ACHN (cell line): Measurements from ENCODE around the gene S100A5.
"Not testable (repeated sequence)": the region's sequence is repeated elsewhere in the genome, so short reads cannot be mapped to it uniquely, and the experiment has no call there.

ENCODE experiments used
- DNase-seq: peaks from one replicate; pipeline ENCODE4 v3.0.0-alpha.2; 2015
- in situ Hi-C: cut with HindIII; loops from 2 replicates; pipeline ENCODE4 v1.10.0; 2017; ENCODE audit warnings: low sequenced_read_pairs, low pct_ligation_motif_present, low pct_unique_long_range_greater_than_20kb

Gene S100A5

GRCh38 chr1:153520137-153520691, 20.5 kb downstream of the S100A5 start:
- in situ Hi-C loops, DNase-seq: not testable (repeated sequence)

DNA sequence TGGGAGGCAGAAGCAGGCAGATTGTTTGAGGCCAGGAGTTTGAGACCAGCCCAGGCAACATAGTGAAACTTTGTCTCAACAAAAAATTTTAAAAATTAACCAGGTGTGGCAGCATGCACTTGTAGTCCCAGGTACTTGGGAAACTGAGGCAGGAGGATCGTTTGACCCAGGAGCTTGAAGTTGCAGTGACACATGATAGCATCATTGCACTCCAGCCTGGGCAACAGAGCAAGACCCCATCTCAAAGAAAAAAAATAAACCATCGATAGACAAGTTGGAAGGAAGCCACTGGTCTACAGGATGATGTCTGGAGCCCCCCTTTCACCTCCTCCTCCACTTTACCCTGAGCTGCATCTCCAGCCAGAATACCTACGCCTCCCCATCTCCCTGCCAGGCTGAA, 21.5 kb downstream of the S100A5 start:
- DNase-seq = no peak
- in situ Hi-C loops = no loop called here

GRCh38 chr1:153515504-153516394, 25.0 kb downstream of the S100A5 start:
- DNase-seq = no peak
- in situ Hi-C loops = no loop called here

DNA sequence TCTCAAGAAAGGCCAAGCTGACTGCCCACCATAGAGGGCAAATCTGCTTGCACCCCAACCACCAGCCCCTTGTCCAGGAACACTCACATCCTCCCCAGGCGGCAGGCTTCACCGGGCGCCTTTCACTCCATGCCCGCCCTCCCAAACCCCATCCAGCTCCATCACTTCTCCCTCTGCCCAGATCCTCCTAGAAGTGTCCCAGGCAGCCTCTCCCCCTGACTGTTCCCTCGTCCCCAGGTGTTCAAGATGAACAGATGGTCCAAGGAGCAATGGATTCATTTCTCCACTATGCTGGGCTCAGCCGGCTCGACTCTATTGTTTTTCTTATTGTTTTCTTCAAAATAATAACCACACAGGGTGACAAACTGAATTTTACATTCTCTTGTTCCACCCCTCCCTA, 27.1 kb downstream of the S100A5 start:
- in situ Hi-C loops = no loop called here
- DNase-seq = no peak

DNA sequence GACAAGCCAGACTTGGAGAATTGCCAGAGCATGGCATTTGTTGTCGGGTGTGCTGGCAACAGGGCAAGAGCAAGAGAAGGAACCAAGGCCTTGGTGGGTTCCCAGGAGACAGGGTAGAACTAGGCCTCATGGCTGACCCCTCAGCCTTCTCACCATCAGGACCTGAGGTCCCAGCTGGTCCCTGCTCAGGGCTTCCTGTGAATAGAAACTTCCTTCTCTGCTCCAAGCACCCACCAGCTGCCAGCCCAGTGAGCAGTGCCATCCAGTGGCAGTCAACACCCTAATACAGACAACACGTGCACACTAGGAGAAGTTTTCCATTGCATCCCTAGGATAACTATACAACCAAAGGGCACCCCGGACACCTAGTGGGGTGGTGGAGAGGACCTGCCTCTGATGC, 27.7 kb downstream of the S100A5 start:
- DNase-seq = peak; percentile 53
- in situ Hi-C loops = no loop called here

- in situ Hi-C loops = no loop called here
- peak; percentile 84 for DNase-seq
Observed at GRCh38 chr1:153510984-153511410, 29.7 kb downstream of the S100A5 start.

- DNase-seq = peak; percentile 34
- in situ Hi-C loops = no loop called here
Observed at GRCh38 chr1:153509729-153510354, 30.9 kb downstream of the S100A5 start.

DNA sequence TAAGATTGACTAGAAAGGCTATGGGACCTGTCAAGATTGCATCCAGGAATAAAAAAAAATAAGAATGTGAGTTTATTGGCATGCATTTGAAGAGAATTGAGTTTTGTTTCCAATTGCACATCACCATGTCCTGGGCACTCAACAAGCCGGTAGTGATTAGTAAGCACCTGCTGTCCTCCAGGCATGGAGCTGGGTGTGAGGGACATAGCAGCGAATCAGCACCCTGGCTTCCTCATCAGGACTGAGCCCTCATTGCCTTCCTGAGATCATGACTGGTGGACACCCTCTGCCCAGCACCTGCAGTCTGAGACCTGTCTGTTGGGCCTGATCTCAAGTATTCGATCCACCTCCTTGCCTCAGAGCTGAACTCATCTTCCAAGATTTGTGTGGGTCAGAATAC, 31.7 kb downstream of the S100A5 start:
- in situ Hi-C loops = no loop called here
- no peak for DNase-seq

DNA sequence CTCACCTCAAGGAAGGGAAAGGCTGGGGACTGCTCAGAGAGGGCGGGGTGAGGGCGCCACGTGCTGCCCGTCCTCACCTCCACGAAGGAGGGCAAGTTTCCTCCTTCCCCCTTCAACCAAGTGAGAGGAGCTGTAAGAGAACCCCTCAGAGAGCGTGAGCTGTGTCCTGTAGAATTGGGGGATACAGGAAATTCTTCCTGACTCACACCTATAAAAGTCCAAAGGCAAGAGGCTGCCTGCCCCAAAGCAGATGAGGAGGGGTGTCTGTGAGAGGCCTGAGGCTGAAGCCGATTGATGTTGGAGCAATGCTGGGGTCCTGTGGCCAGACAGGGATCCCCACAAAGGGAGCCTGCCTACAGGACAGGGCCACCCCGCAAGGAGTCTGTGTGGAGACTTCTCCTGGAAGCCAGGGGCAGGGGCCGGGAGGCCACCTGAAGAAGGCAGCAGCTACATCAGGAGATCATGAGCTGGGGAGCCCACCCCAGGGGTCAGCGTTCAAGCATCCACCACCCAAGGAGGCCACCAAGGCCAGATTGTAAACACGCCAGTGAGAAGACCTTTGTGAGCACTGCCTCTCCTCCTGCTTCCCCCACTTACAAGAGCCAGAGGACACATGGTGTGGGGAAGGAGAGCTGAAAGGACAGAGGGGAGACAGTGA, 32.7 kb downstream of the S100A5 start:
- in situ Hi-C loops = no loop called here

GRCh38 chr1:153506831-153507413, 33.8 kb downstream of the S100A5 start:
- DNase-seq = peak; percentile 93
- in situ Hi-C loops = no loop called here

More for the DNA sequence above, 32.7 kb downstream of the S100A5 start:
- DNase-seq = no peak

DNA sequence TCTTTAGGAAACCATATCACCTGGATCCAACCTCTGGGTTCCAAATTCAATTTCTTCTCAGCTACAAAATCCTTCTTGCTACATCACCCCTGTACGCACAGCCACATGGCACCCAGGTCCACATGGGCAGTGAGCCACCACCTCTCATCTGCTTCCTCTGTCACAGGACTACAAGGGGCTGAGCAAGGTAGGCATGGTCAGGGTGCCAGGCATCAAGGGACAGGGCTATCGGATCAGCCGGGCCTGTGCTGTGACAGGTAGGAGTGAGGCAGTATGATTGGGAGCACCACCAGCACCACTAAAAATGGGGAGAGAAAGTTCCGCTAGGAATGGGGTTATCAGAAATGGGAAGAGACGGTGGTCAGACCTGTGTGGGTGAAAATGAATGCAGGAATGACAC, 34.3 kb downstream of the S100A5 start:
- in situ Hi-C loops = no loop called here
- no peak for DNase-seq

- in situ Hi-C loops = no loop called here
- no peak for DNase-seq
Observed at GRCh38 chr1:153505576-153505975, 35.2 kb downstream of the S100A5 start.

DNA sequence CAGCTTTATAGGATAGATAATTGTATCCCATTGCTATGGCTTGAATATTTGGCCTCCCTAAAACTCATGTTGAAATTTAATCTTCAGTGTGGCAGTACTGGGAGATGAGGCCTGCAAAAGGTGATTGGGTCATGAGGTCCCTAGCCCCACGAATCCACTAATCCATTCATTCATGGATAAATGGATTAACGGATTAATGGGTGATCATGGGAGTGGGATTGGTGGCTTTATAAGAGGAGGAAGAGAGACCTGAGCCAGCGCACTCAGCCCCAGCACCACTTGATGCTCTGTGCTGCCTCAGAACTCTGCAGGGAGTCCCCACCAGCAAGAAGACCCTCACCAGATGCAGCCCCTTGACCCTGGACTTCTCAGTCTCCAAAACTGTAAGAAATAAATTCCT, 37.0 kb downstream of the S100A5 start:
- in situ Hi-C loops = no loop called here
- no peak for DNase-seq

DNA sequence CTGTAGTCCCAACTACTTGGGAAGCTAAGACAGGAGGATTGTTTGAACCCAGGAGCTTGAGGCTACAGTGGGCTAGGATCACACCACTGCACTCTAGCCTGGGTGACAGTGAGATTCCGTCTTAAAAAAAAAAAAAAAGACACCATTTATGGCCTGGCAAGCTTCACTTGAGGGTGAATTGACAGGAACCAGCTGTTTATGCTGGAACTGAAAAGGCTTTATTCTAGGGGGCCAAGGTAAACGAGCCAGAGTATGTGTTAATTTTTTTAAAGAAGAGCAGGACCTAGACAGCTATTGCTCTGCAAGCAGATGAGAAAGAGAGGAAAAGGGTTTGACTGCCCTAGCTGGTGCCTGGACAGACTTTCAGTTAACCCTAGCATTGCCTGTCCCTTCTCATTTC, 42.0 kb downstream of the S100A5 start:
- in situ Hi-C loops = loop anchor here (10.0 kb wide), 1 partner anchor 144 kb away; the partner anchor contains the start of gene S100A9
- no peak for DNase-seq

DNA sequence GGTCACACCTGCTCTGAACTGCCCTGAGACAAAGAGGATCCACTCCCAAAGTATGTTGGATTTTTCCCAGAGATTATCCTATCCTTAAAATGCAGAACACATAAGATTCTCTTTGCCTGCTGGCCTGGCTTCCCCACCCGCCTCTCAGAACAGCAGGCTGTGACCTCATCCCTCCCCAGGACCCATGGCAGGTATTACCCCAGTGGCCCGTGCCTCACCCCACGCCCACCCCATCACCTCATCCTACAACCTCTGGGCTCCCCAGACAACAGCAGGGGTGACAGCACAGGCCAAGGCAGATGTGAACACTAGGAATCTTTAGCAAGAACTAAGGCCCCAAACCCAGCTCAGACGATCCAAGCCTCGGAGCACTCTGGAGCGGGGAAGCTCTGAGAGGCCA, 45.2 kb downstream of the S100A5 start:
- DNase-seq = no peak
- in situ Hi-C loops = loop anchor here (10.0 kb wide), 1 partner anchor 141 kb away; the partner anchor contains the start of gene S100A9

DNA sequence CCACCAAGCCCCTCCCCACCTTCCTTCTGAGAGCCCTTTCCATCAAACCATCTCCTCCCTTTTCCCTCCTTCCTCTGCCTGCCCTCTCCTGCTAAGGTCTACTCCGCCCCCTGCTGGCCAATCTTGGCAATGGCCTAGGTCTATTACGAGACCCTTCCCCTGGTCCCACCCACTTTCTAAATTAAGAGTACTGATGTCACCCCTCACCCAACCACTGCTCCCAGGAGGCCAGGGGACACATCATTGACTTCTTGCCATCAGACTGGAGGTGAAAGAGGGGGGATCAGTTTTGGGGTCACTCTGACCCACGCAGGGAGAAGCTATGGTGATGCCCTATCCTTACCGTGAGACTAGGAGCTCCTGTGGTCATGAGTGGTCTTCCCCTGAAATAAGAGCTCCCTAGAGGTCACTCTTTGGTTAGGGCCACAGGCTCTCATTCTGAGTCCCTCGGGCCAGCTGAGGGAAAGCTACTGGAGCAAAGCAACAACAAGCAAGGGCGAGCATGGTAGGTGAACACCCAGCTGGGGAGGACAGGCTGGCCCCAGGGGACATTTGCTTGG, 45.7 kb downstream of the S100A5 start:
- peak; percentile 76 for DNase-seq
- in situ Hi-C loops = loop anchor here (10.0 kb wide), 1 partner anchor 140 kb away; the partner anchor contains the start of gene S100A9

GRCh38 chr1:153493343-153493960, 47.3 kb downstream of the S100A5 start:
- in situ Hi-C loops = loop anchor here (10.0 kb wide), 1 partner anchor 139 kb away; the partner anchor contains the start of gene S100A9
- DNase-seq = no peak
